KOPT-K1 (cell line): Measurements from ENCODE around the gene ZFP36L1.
"Not testable (repeated sequence)": the region's sequence is repeated elsewhere in the genome, so short reads cannot be mapped to it uniquely, and the experiment has no call there.

Experiments used
- H3K27ac ChIP-seq: fragments of 200-600 bp; sonication (generic); 2 replicates; pipeline ENCODE4 v1.5.1; 2016; ENCODE audit warnings: antibody characterized with exemption, mild to moderate bottlenecking, low read depth, low read length; ENCODE audit not compliant: poor library complexity, severe bottlenecking
- H3K36me3 ChIP-seq: fragments of 200-600 bp; sonication (generic); 2 replicates; pipeline ENCODE4 v1.5.1; 2017; ENCODE audit warnings: antibody characterized with exemption, mild to moderate bottlenecking, low read length, moderate library complexity; ENCODE audit not compliant: insufficient read depth
- H3K9me3 ChIP-seq: fragments of 200-600 bp; sonication (generic); 2 replicates; pipeline ENCODE4 v1.5.1; 2017; ENCODE audit warnings: antibody characterized with exemption, low read length, mild to moderate bottlenecking; ENCODE audit not compliant: insufficient read depth, poor library complexity, severe bottlenecking

Gene ZFP36L1

GRCh38 chr14:68772761-68773381 lies 20.0 kb downstream of the ZFP36L1 start:
- Histone ChIP-seq H3K27ac (no peak overlapping the region), H3K36me3 (no peaks in the 10 kb centered on the region), H3K9me3 (no peaks in the 10 kb centered on the region)

- H3K36me3 ChIP-seq: no peaks in the 10 kb centered on the region
- H3K27ac ChIP-seq: no peak overlapping the region
- no peaks in the 10 kb centered on the region for H3K9me3 ChIP-seq
Measured at GRCh38 chr14:68771631-68772030, 21.2 kb downstream of the ZFP36L1 start.

- Histone ChIP-seq H3K9me3 (no peaks in the 10 kb centered on the region), H3K36me3 (no peaks in the 10 kb centered on the region), H3K27ac (no peak overlapping the region)
Measured at GRCh38 chr14:68770553-68771286, 22.1 kb downstream of the ZFP36L1 start.

- Histone ChIP-seq H3K36me3 (no peaks in the 10 kb centered on the region), H3K27ac (no peak overlapping the region), H3K9me3 (no peaks in the 10 kb centered on the region)
Measured at GRCh38 chr14:68770051-68770450, 22.8 kb downstream of the ZFP36L1 start.

- no peaks in the 10 kb centered on the region for H3K9me3 ChIP-seq
- H3K36me3 ChIP-seq: no peaks in the 10 kb centered on the region
- no peak overlapping the region for H3K27ac ChIP-seq
Measured at GRCh38 chr14:68768316-68768715, 24.6 kb downstream of the ZFP36L1 start.

- no peak overlapping the region for H3K27ac ChIP-seq
- H3K36me3 ChIP-seq: no peaks in the 10 kb centered on the region
- no peaks in the 10 kb centered on the region for H3K9me3 ChIP-seq
Measured at GRCh38 chr14:68767248-68767645, 25.6 kb downstream of the ZFP36L1 start.

- Histone ChIP-seq H3K9me3 (no peaks in the 10 kb centered on the region), H3K36me3 (no peaks in the 10 kb centered on the region), H3K27ac (no peak overlapping the region)
Measured at GRCh38 chr14:68766299-68767247, 26.3 kb downstream of the ZFP36L1 start.

- not testable (repeated sequence) for H3K36me3 ChIP-seq, H3K9me3 ChIP-seq, H3K27ac ChIP-seq
Measured at GRCh38 chr14:68763843-68764242, 29.0 kb downstream of the ZFP36L1 start.

GRCh38 chr14:68762953-68763764 lies 29.7 kb downstream of the ZFP36L1 start:
- no peak overlapping the region for H3K27ac ChIP-seq
- no peaks in the 10 kb centered on the region for H3K36me3 ChIP-seq
- H3K9me3 ChIP-seq: no peaks in the 10 kb centered on the region

GRCh38 chr14:68761391-68761790 lies 31.5 kb downstream of the ZFP36L1 start:
- Histone ChIP-seq H3K9me3 (no peaks in the 10 kb centered on the region), H3K36me3 (no peaks in the 10 kb centered on the region), H3K27ac (no peak overlapping the region)

- Histone ChIP-seq H3K27ac (no peak overlapping the region), H3K36me3 (no peaks in the 10 kb centered on the region), H3K9me3 (no peaks in the 10 kb centered on the region)
Measured at GRCh38 chr14:68760761-68761160, 32.1 kb downstream of the ZFP36L1 start.

GRCh38 chr14:68759937-68760336 lies 32.9 kb downstream of the ZFP36L1 start:
- no peaks in the 10 kb centered on the region for H3K9me3 ChIP-seq
- no peak overlapping the region for H3K27ac ChIP-seq
- H3K36me3 ChIP-seq: no peaks in the 10 kb centered on the region

GRCh38 chr14:68759017-68759560 lies 33.8 kb downstream of the ZFP36L1 start:
- Histone ChIP-seq H3K27ac (no peak overlapping the region), H3K36me3 (no peaks in the 10 kb centered on the region), H3K9me3 (no peaks in the 10 kb centered on the region)

- no peaks in the 10 kb centered on the region for H3K36me3 ChIP-seq
- no peak overlapping the region for H3K27ac ChIP-seq
Measured at GRCh38 chr14:68758301-68758700, 34.6 kb downstream of the ZFP36L1 start.

More at GRCh38 chr14:68758301-68758700, 34.6 kb downstream of the ZFP36L1 start:
- H3K9me3 ChIP-seq: no peaks in the 10 kb centered on the region
